GM13976 (cell line): ENCODE data around the gene MEIS2.

Source experiments
- DNase-seq: peaks from one replicate; pipeline ENCODE4 v3.0.0; 2012; ENCODE audit warnings: low spot score
- in situ Hi-C: fragments of 300-500 bp; cut with MboI; formaldehyde crosslinking; loops from one replicate; pipeline ENCODE4 v1.12.0; 2022; ENCODE audit warnings: low sequenced_read_pairs, mixed read lengths, inconsistent platforms; ENCODE audit not compliant: unreplicated experiment
- TF ChIP-seq, protein P1 (sequence below): IDR thresholded peaks from 2 replicates; pipeline ENCODE4 v1.5.1; 2012; ENCODE audit warnings: borderline replicate concordance, mild to moderate bottlenecking; ENCODE audit not compliant: insufficient read depth; ENCODE audit errors: extremely low read depth, missing control alignments, control extremely low read depth

Gene MEIS2

GRCh38 chr15:36858423-36858822, 241.9 kb downstream of the MEIS2 start:
- in situ Hi-C loops, result no loop called here
- TF ChIP-seq, protein P1, sequence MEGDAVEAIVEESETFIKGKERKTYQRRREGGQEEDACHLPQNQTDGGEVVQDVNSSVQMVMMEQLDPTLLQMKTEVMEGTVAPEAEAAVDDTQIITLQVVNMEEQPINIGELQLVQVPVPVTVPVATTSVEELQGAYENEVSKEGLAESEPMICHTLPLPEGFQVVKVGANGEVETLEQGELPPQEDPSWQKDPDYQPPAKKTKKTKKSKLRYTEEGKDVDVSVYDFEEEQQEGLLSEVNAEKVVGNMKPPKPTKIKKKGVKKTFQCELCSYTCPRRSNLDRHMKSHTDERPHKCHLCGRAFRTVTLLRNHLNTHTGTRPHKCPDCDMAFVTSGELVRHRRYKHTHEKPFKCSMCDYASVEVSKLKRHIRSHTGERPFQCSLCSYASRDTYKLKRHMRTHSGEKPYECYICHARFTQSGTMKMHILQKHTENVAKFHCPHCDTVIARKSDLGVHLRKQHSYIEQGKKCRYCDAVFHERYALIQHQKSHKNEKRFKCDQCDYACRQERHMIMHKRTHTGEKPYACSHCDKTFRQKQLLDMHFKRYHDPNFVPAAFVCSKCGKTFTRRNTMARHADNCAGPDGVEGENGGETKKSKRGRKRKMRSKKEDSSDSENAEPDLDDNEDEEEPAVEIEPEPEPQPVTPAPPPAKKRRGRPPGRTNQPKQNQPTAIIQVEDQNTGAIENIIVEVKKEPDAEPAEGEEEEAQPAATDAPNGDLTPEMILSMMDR, result no peak
- no peak for DNase-seq

DNA sequence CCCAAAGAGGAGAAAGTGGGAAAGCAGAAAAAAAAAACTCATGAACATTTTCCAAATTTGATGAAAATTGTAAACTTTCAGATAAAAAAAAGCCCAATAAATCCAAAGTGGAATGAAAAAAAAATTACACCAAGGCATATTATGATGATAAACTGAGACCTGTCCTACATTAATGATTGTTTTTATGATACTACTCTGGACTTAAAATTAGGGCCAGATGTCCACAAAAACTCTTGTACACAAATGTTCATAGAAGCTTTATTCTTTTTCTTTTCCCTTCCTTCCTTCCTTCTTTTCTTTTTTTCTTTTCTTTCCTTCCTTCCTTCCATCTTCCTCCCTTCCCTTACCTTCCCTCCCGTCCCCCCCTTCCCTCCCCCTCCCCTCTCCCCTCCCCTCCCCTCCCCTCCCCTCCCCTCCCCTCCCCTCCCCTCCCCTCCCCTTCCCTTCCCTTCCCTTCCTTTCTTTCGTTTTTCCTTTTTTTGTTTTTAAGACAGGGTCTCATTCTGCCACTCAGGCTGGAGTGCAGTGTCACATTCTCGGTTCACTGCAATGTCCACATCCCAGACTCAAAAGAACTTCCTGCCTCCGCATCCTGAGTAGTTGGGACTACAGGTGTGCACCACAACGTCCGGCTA, 243.9 kb downstream of the MEIS2 start:
- in situ Hi-C loops, result no loop called here
- no peak for DNase-seq
- TF ChIP-seq, protein P1, result no peak

- in situ Hi-C loops, result no loop called here
- TF ChIP-seq, protein P1, result no peak
- no peak for DNase-seq
Measured at GRCh38 chr15:36850864-36851263, 249.5 kb downstream of the MEIS2 start.

GRCh38 chr15:36845270-36845669, 255.1 kb downstream of the MEIS2 start:
- in situ Hi-C loops, result no loop called here
- DNase-seq, result no peak
- TF ChIP-seq, protein P1, result no peak

GRCh38 chr15:36844534-36844998, 255.8 kb downstream of the MEIS2 start:
- in situ Hi-C loops, result no loop called here
- TF ChIP-seq, protein P1, result no peak
- DNase-seq, result no peak

DNA sequence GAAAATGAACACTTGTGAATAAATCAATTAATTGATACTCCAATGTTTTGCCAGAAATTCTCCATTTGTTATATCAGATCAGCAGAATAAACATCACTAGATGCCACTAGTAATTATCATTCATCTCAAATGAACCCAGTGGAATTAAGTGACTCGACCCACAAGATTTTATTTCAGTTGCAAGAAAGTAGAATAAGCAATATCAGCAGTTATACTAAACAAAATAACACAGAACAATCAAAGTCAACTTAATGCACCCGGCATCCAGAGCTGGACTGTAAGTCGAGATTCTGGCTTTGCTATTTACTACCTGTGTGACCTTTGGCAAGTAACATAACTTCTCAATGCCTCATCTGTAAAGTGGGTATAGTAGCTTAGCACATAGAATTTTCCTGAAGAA, 256.5 kb downstream of the MEIS2 start:
- TF ChIP-seq, protein P1, result no peak
- no peak for DNase-seq
- in situ Hi-C loops, result no loop called here
